WI38 (cell line): ENCODE results near the gene RBM22.

Experiments used
- H3K4me3 ChIP-seq: 2 replicates; pipeline ENCODE4 v1.5.1; 2011; ENCODE audit warnings: low read depth, mild to moderate bottlenecking, control low read depth, low read length
- CTCF ChIP-seq: IDR thresholded peaks from 2 replicates; pipeline ENCODE4 v1.5.1; 2012; ENCODE audit warnings: low read depth, mild to moderate bottlenecking, control low read depth, low read length

RBM22 gene

GRCh38 chr5:150662731-150663516 is 37.9 kb downstream of the RBM22 start:
- TF ChIP-seq CTCF = no peak
- H3K4me3 ChIP-seq = no peak overlapping the region

GRCh38 chr5:150661821-150662596 is 38.9 kb downstream of the RBM22 start:
- no peak for TF ChIP-seq CTCF
- no peak overlapping the region for H3K4me3 ChIP-seq

- no peak for TF ChIP-seq CTCF
Measured at GRCh38 chr5:150661086-150661485, 39.8 kb downstream of the RBM22 start, which contains the start of gene MYOZ3. TSS of gene MYOZ3 (plus strand) at chr5:150661251. CDS start at chr5:150662942, 1,691 bp downstream.

GRCh38 chr5:150660108-150660831 is 40.6 kb downstream of the RBM22 start:
- TF ChIP-seq CTCF = no peak

More at GRCh38 chr5:150661086-150661485, 39.8 kb downstream of the RBM22 start, which contains the start of gene MYOZ3:
- H3K4me3 ChIP-seq = no peak within 1 kb of the TSS

GRCh38 chr5:150659360-150660107 is 41.3 kb downstream of the RBM22 start:
- TF ChIP-seq CTCF = no peak

More at GRCh38 chr5:150660108-150660831, 40.6 kb downstream of the RBM22 start:
- H3K4me3 ChIP-seq = no peak overlapping the region

GRCh38 chr5:150658699-150659265 is 42.1 kb downstream of the RBM22 start:
- no peak for TF ChIP-seq CTCF
- H3K4me3 ChIP-seq = no peak overlapping the region

More at GRCh38 chr5:150659360-150660107, 41.3 kb downstream of the RBM22 start:
- H3K4me3 ChIP-seq = no peak overlapping the region
